ENCODE measurements around the gene USP22. TPM values are rescaled to one million over a fixed set of nuclear protein-coding genes. Genes with fewer than 3 reads are reported as not detected.

The USP22 gene
- total and polyA plus RNA-seq, 10 of the 15 experiments (the other 5 are each of a cell fraction or from before 2014, with no cell fraction given): 10.8 to 218 (median 98.8) TPM

- H3K4me1 ChIP-seq (ENCODE audit: control insufficient read depth, insufficient read depth, low read length): no peaks in the 10 kb centered on the region
- no peaks in the 10 kb centered on the region for H3K9me3 ChIP-seq (replicated peaks; ENCODE audit: control insufficient read depth, insufficient read depth, low read length)
- H2AFZ ChIP-seq (ENCODE audit: control insufficient read depth, low read depth, low read length): no peak overlapping the region
- ChIA-PET RAD21 (ENCODE audit: unreplicated experiment) (no interaction called here), CTCF (no interaction called here), POLR2A (no interaction called here), SMC1A (ENCODE audit: uncharacterized antibody, unreplicated experiment) (no interaction called here)
- DNase-seq (ENCODE audit: low read depth, low spot score): no peak
- no peak for ATAC-seq
- H3K27ac ChIP-seq (ENCODE audit: control insufficient read depth, insufficient read depth): no peak overlapping the region
- no TSS peak for BruUV-seq (replicated peaks)
- H3K36me3 ChIP-seq (ENCODE audit: control insufficient read depth in 2 of 2, insufficient read depth in 2 of 2, low read length in 1 of 2): no peaks in the 10 kb centered on the region
- 12% methylated on average over 7 of the region's 7 CpGs for WGBS (ENCODE audit: insufficient coverage, insufficient replicate concordance, low lambda C conversion rate, missing lambda C conversion rate)
- no peak overlapping the region for H3K4me3 ChIP-seq
- no peaks in the 10 kb centered on the region; a peak in 1 of 4 replicates for H3K27me3 ChIP-seq (replicated peaks in 1 of 2; ENCODE audit: control insufficient read depth in 2 of 2, insufficient read depth in 2 of 2, low read length in 1 of 2)
- H3K79me2 ChIP-seq (ENCODE audit: control insufficient read depth, insufficient read depth, low read length): no peaks in the 10 kb centered on the region
- H3K9ac ChIP-seq (ENCODE audit: control insufficient read depth, insufficient read depth, low read length): no peak overlapping the region
- no peaks in the 10 kb centered on the region for H4K20me1 ChIP-seq (ENCODE audit: control insufficient read depth, insufficient read depth)
- no peak overlapping the region for H3K4me2 ChIP-seq (ENCODE audit: control insufficient read depth, insufficient read depth)
- intact Hi-C loops (cut with micrococcal nuclease; ENCODE audit: unreplicated experiment) (no loop called here), in situ Hi-C loops (cut with MboI) (no loop called here)
- FAIRE-seq: no peak
- TF ChIP-seq EZH2 (IDR thresholded peaks at IDR 0.05; ENCODE audit: borderline replicate concordance, control insufficient read depth, low read depth, low read length) (no peak), CUX1 (IDR thresholded peaks at IDR 0.05; ENCODE audit: insufficient replicate concordance, low read depth, low read length) (no peak), GABPA (IDR thresholded peaks at IDR 0.05; ENCODE audit: low read depth) (no peak), ZBTB33 (IDR thresholded peaks at IDR 0.05) (no peak), ZSCAN29 (IDR thresholded peaks at IDR 0.05) (no peak), ZNF207 (IDR thresholded peaks at IDR 0.05; ENCODE audit: borderline replicate concordance) (no peak), CHD4 (IDR thresholded peaks at IDR 0.05) (no peak), JUND (IDR thresholded peaks at IDR 0.05; ENCODE audit: low read depth, low read length) (no peak)
Observed at GRCh38 chr17:20989481-20989880, 53.3 kb downstream of the USP22 start.
